Bronchial epithelial cell (primary cell): ENCODE measurements around the gene ANO8. TPM values are rescaled to one million over a fixed set of nuclear protein-coding genes. Genes with fewer than 3 reads are reported as not detected.

ENCODE experiments used
- DNase-seq: peaks from one replicate; pipeline ENCODE4 v3.0.0-alpha.2; 2010; ENCODE audit warnings: low read depth
- FAIRE-seq: peaks from 2 replicates; lab custom pipeline; 2011; peaks lifted over from hg19 to GRCh38; lab: Jason Lieb, UNC
- H3K27me3 ChIP-seq: 2 replicates; pipeline ENCODE4 v1.5.1; 2011; ENCODE audit warnings: low read length; ENCODE audit not compliant: control insufficient read depth, insufficient read depth
- H3K36me3 ChIP-seq: 2 replicates; pipeline ENCODE4 v1.5.1; 2011; ENCODE audit warnings: low read length; ENCODE audit not compliant: control insufficient read depth, insufficient read depth
- H3K4me3 ChIP-seq: 2 replicates; pipeline ENCODE4 v1.5.1; 2011; ENCODE audit warnings: mild to moderate bottlenecking, low read depth, low read length, control low read depth
- CTCF ChIP-seq: IDR thresholded peaks from 2 replicates; pipeline ENCODE4 v1.5.1; 2011; ENCODE audit warnings: mild to moderate bottlenecking, moderate library complexity, low read length, control low read depth, inconsistent platforms; ENCODE audit not compliant: insufficient read depth, severe bottlenecking
- total RNA-seq: library from RNA; depleted of rRNA; stranded (reverse); fragments of >200 nt; gene quantifications from 2 replicates; pipeline ENCODE4 v1.2.1, GENCODE V29; 2014

The ANO8 gene
- total RNA-seq, 1 donor from 2014 or later = 2.6 TPM

- DNase-seq = no peak
- no peaks in the 10 kb centered on the region for H3K27me3 ChIP-seq
- no peak for FAIRE-seq
- H3K4me3 ChIP-seq = no peak overlapping the region
- H3K36me3 ChIP-seq = peaks cover 21% of the 10 kb centered on the region
- TF ChIP-seq CTCF = no peak
Measured at GRCh38 chr19:17323964-17324332, 10.7 kb downstream of the ANO8 start.

GRCh38 chr19:17323300-17323963 is 11.2 kb downstream of the ANO8 start:
- FAIRE-seq = no peak
- H3K4me3 ChIP-seq = no peak overlapping the region
- H3K36me3 ChIP-seq = peaks cover 21% of the 10 kb centered on the region
- no peaks in the 10 kb centered on the region for H3K27me3 ChIP-seq
- DNase-seq = no peak
- TF ChIP-seq CTCF = no peak

- Histone ChIP-seq H3K4me3 (no peak overlapping the region), H3K36me3 (peaks cover 21% of the 10 kb centered on the region), H3K27me3 (no peaks in the 10 kb centered on the region)
- no peak for TF ChIP-seq CTCF
- DNase-seq (no peak), FAIRE-seq (no peak)
Measured at GRCh38 chr19:17322854-17323253, 11.8 kb downstream of the ANO8 start.

- DNase-seq = no peak
- FAIRE-seq = no peak
- TF ChIP-seq CTCF = no peak
- Histone ChIP-seq H3K27me3 (no peaks in the 10 kb centered on the region), H3K4me3 (no peak overlapping the region), H3K36me3 (peaks cover 21% of the 10 kb centered on the region)
Measured at GRCh38 chr19:17321655-17322489, 12.8 kb downstream of the ANO8 start.

- no peak for FAIRE-seq
- no peak for TF ChIP-seq CTCF
- Histone ChIP-seq H3K4me3 (no peak overlapping the region), H3K36me3 (peaks cover 28% of the 10 kb centered on the region), H3K27me3 (no peaks in the 10 kb centered on the region)
- no peak for DNase-seq
Measured at GRCh38 chr19:17320435-17320834, 14.2 kb downstream of the ANO8 start.
